Activated naive CD4-positive, alpha-beta T cell treated with anti-CD3 and anti-CD28 coated beads, Interleukin-2, amount 10 ng/mL, durations not matched to agents 7 days and 5 days (primary cell): ENCODE results near the gene PTPN9.

ENCODE experiments used
- CTCF ChIA-PET: fragments of 350-600 bp; sonication (Branson Sonifier 250); formaldehyde crosslinking; loops from one replicate; lab custom pipeline; 2021; ENCODE audit warnings: antibody characterized with exemption; lab: Charles Lee
- DNase-seq: peaks from one replicate; pipeline ENCODE4 v3.0.0-alpha.2; 2020
- H3K27ac Mint-ChIP-seq: one replicate; pipeline ENCODE4 v1.8.0; 2021; ENCODE audit warnings: mild to moderate bottlenecking, moderate library complexity, mixed read lengths
- H3K27me3 Mint-ChIP-seq: one replicate; pipeline ENCODE4 v1.8.0; 2021; ENCODE audit warnings: mild to moderate bottlenecking, mixed read lengths
- H3K36me3 Mint-ChIP-seq: one replicate; pipeline ENCODE4 v1.8.0; 2021; ENCODE audit warnings: mixed read lengths
- H3K4me1 Mint-ChIP-seq: one replicate; pipeline ENCODE4 v1.8.0; 2021; ENCODE audit warnings: mixed read lengths
- H3K4me3 Mint-ChIP-seq: one replicate; pipeline ENCODE4 v1.8.0; 2021; ENCODE audit warnings: mild to moderate bottlenecking, moderate library complexity, mixed read lengths
- H3K9me3 Mint-ChIP-seq: one replicate; pipeline ENCODE4 v1.8.0; 2021; ENCODE audit warnings: mixed read lengths

The PTPN9 gene

DNA sequence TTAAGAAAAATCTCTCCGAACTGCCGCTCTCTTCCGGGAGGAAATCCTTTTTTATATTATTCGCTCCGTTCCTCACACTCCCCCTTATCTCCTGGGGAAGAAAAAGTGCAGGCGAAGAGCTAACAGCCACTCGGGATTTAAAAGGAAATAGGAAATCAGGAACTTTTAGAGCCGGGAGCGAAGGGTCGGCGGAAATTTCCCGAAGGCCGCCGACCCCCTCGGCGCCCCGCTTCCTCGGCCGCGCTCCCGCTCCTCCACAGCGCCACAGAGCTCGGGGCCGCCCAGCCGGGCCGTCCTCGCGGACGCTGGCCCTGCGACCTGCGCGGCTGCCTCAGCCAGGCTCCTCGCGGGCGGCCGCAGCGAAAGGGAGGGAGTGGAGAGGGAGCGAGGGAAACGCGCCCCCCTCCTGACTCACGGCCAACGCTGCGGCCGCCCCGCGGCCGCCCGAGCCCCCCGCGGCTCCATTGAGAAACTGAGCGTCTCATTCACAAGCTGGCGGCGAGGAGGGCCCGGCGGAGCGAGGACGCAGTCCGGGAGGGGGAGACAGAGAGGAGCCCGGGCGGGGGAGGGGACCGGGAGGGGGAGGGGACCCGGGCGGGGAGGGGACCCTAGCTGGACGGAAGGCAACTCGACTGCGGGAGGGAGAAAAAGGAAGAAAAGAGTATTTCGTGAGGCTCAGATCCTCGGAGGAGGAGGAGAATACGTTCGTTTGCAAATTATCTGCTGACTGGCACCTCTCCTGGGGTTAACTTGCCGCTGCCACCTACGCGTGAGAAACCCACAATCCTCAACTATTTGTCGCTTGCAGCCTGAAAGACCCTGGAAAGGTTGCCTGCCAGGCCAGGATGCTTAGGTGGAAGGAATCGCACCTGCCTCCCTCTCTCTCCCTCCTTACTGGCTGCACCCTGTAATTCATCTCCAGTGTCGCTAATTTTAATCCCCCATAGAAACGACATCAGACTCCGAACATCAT is at the start of gene PTPN9:
Gene PTPN9 (minus strand): TSS at position 368 of the 973 bp plus-strand sequence. CDS start 539 bp downstream, outside the sequence.
- H3K27me3 Mint-ChIP-seq = no peaks in the 10 kb centered on the region

GRCh38 chr15:75625542-75626347 is 46.6 kb upstream of the PTPN9 start, which contains the start of gene SNUPN:
TSS of gene SNUPN (minus strand) at chr15:75625725. CDS start at chr15:75621051, 4,674 bp downstream.
- Mint-ChIP-seq H3K4me1 (peaks cover 50% of the 10 kb centered on the region), H3K27me3 (no peaks in the 10 kb centered on the region), H3K36me3 (peaks cover 11% of the 10 kb centered on the region), H3K27ac (peak within 1 kb of the TSS; percentile 97), H3K4me3 (peak within 1 kb of the TSS; percentile 87), H3K9me3 (no peaks in the 10 kb centered on the region)
- CTCF ChIA-PET = interaction anchor here (0.6 to 3.2 kb wide), 6 partner anchors 12 to 597 kb away, joined by 3 to 15 read pairs (median 4); partner anchors contain the start of genes IMP3 and PTPN9
- peak; percentile 97 for DNase-seq

More for the DNA sequence above, at the start of gene PTPN9:
- Mint-ChIP-seq H3K9me3 (no peaks in the 10 kb centered on the region), H3K4me1 (peaks cover 29% of the 10 kb centered on the region), H3K27ac (peak within 1 kb of the TSS; percentile 88), H3K4me3 (peak within 1 kb of the TSS; percentile 92), H3K36me3 (peaks cover 7% of the 10 kb centered on the region)
- CTCF ChIA-PET = interaction anchor here (0.7 to 2.6 kb wide), 9 partner anchors 13 to 126 kb away, joined by 3 to 15 read pairs (median 4); partner anchors contain the start of genes IMP3 and SNUPN
- DNase-seq = peak; percentile 84

- Mint-ChIP-seq H3K27me3 (no peaks in the 10 kb centered on the region), H3K27ac (peak overlapping the region; percentile 78), H3K36me3 (peaks cover 29% of the 10 kb centered on the region), H3K4me1 (peaks cover 55% of the 10 kb centered on the region), H3K9me3 (no peaks in the 10 kb centered on the region), H3K4me3 (no peak overlapping the region)
- no peak for DNase-seq
- CTCF ChIA-PET = no interaction called here
Measured at GRCh38 chr15:75622505-75622904, 43.4 kb upstream of the PTPN9 start.

- CTCF ChIA-PET = interaction anchor here (0.6 to 1.7 kb wide), 3 partner anchors 23 to 107 kb away, joined by 3 to 8 read pairs (median 4); partner anchors contain the start of gene PTPN9
- no peak for DNase-seq
- Mint-ChIP-seq H3K36me3 (peaks cover 39% of the 10 kb centered on the region), H3K4me3 (peak overlapping the region; percentile 8), H3K4me1 (peaks cover 42% of the 10 kb centered on the region), H3K9me3 (no peaks in the 10 kb centered on the region), H3K27ac (peak overlapping the region; percentile 49), H3K27me3 (no peaks in the 10 kb centered on the region)
Measured at GRCh38 chr15:75620841-75621391, 41.8 kb upstream of the PTPN9 start.

DNA sequence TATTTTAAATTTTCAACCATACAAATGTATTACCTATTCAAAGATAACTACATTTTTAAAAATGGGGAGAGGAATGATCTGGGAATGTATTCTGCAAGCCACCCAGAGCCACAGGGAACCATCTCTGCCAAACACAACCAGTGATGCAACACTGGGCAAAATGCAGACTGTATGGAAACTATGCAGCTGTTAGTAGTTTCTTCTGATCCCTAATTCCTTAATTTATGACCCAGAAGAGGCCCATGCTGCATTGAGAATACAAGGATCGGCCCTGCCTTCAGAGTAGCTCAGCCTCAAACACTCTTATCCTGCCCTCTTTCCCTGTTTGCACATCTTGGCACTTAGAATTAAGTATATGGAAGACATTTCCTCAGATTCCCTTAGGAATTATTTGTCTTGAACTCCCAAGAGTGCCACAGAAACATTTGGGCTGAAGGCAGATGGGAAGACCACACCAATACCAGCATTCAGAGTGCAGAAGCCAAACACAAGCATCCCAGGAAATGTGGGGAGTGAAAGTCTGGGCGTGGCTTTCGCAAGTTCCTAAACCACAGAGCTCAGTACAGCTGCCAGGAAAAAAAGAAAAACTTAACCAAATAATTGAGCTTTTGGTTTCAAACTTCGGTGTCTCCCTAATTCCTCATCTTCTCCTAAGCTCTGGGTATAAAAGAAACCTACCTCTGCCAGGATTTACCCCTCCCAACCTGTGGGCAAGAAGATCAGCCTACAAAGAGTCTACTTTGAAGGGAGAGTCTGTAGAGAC is 41.1 kb upstream of the PTPN9 start:
- Mint-ChIP-seq H3K9me3 (no peaks in the 10 kb centered on the region), H3K4me3 (no peak overlapping the region), H3K27me3 (no peaks in the 10 kb centered on the region), H3K36me3 (peaks cover 43% of the 10 kb centered on the region), H3K4me1 (peaks cover 42% of the 10 kb centered on the region), H3K27ac (peak overlapping the region; percentile 29)
- CTCF ChIA-PET = interaction anchor here (0.6 to 1.7 kb wide), 3 partner anchors 22 to 106 kb away, joined by 3 to 8 read pairs (median 4); partner anchors contain the start of gene PTPN9
- DNase-seq = no peak

DNA sequence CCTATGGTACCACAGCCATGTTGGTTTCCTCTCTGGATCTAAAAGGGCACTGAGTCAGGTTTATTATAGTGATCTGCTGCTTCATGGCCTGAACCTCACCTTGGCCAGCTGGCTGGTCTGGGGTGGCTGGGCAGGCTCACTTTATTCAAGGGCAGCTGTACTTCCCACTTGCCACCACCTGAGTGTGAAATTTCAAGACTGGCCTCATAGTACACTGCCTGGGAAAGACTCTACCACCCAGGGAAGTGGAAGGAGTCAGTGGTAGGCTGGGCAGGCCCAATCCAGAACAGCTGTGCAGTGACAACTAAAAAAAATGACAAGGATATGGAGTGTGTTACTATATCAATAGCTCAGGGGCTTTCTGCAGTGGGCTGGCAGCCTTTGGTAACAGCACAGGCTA is 37.7 kb upstream of the PTPN9 start:
- H3K27me3 Mint-ChIP-seq = no peaks in the 10 kb centered on the region
- H3K9me3 Mint-ChIP-seq = no peaks in the 10 kb centered on the region
- no peak overlapping the region for H3K27ac Mint-ChIP-seq
- DNase-seq = no peak
- H3K4me3 Mint-ChIP-seq = no peak overlapping the region
- H3K4me1 Mint-ChIP-seq = peaks cover 22% of the 10 kb centered on the region
- CTCF ChIA-PET = interaction anchor here (0.7 kb wide), 1 partner anchor 249 kb away, joined by 3 read pairs; no protein-coding TSS in a partner anchor
- peaks cover 58% of the 10 kb centered on the region for H3K36me3 Mint-ChIP-seq

DNA sequence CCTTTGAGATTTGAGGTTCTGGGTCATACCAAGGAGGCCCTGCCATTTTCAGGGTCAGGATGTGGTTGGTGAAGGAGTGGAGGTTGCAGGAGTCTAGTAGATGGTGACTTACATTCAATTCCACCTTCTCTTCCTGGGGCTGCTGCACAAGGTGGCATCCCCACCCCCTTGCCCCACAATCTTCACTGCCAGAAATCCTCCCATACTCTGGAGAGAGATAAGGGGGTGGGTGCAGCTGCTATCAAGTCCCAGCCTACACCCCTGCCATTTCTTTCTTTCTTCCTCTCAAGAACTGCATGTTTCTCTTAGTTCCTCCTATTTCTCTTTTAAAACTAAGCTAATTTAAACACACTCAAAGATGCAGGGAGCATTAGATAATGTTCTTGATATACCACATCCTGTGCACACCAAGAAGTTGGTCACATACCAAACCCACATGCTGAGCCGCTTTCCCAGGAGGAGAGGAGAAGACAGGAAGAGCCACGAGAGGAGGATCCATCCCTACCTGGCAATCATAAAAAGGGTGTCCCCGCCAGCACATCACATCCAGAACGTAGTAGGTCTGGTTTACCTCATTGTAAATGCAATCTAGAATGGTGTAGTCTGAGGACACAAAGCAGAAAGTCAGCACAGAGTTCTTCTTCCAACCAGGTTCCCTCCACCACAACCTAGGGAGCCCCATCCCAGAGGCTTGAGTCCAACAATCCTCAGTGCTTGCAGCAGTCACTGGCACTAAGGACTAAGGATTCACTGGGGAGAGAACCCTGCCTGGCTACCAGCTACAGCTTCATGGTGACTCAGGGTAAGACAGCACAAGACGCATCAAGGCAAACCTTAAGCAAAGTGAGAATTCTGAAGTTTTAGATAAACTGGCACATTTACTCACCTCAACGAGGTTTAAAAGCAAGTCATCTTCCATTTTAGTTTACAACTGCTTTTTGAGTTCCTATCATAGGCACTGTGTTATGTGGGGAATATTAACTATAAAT is 27.9 kb upstream of the PTPN9 start:
- CTCF ChIA-PET = interaction anchor here (1.3 to 2.8 kb wide), 4 partner anchors 10 to 239 kb away, joined by 4 to 22 read pairs (median 4); partner anchors contain the start of genes IMP3 and PTPN9
- Mint-ChIP-seq H3K4me1 (peaks cover 44% of the 10 kb centered on the region), H3K36me3 (peaks cover 57% of the 10 kb centered on the region), H3K4me3 (peak overlapping the region; percentile 34), H3K9me3 (no peaks in the 10 kb centered on the region), H3K27me3 (no peaks in the 10 kb centered on the region), H3K27ac (peak overlapping the region; percentile 99)
- DNase-seq = peak; percentile 66

DNA sequence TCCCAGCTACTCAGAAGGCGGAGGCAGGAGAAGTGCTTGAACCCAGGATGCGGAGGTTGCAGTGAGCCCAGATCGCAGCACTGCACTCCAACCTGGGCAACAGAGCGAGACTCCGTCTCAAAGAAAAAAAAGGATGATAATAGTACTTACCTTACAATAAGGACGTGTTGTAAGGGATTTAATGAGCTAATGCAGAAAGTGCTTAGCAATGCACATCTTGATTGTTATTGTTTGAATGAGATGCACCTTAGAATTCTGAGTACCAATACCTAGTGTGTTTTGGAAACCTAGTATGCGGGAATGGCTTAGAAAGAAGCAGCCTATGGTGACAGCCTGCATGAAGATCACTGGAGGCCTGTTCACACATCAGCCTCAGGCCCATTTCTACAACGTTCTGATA is 26.9 kb upstream of the PTPN9 start:
- Mint-ChIP-seq H3K27ac (peak overlapping the region; percentile 99), H3K4me3 (peak overlapping the region; percentile 34), H3K9me3 (no peaks in the 10 kb centered on the region)

GRCh38 chr15:75599401-75599800 is 20.3 kb upstream of the PTPN9 start:
- DNase-seq = no peak

More for the DNA sequence above, 26.9 kb upstream of the PTPN9 start:
- CTCF ChIA-PET = interaction anchor here (1.6 to 2.8 kb wide), 3 partner anchors 9 to 238 kb away, joined by 4 to 22 read pairs (median 5); partner anchors contain the start of gene IMP3
- Mint-ChIP-seq H3K27me3 (no peaks in the 10 kb centered on the region), H3K36me3 (peaks cover 59% of the 10 kb centered on the region), H3K4me1 (peaks cover 47% of the 10 kb centered on the region)
- DNase-seq = no peak

DNA sequence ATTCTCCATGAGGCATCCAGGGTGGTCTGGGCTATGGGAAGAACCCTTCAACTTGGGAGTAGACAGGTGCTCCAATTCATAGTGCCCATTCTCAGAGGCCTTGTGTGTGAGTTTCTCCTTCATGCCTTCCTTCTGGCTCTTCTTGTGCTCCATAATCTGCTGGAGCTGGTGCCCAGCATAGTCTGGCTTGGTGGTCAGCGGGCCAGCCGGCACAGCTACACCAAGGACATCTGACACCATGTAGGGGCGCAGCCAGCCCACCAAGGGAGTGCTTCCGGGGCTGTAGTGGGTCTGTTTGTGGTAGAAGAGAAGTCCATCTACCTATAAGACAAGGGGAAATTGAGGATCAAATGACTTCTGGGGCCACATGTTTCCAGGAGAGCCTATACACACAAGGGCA is 19.2 kb upstream of the PTPN9 start:
- DNase-seq = no peak
- Mint-ChIP-seq H3K9me3 (no peaks in the 10 kb centered on the region), H3K27me3 (no peaks in the 10 kb centered on the region), H3K36me3 (peaks cover 60% of the 10 kb centered on the region), H3K4me1 (peaks cover 42% of the 10 kb centered on the region), H3K27ac (peak overlapping the region; percentile 90), H3K4me3 (no peak overlapping the region)
- CTCF ChIA-PET = interaction anchor here (1.0 to 4.5 kb wide), 15 partner anchors 9 to 555 kb away, joined by 3 to 61 read pairs (median 6); partner anchors contain the start of genes IMP3, MAN2C1 and SNX33

More at GRCh38 chr15:75599401-75599800, 20.3 kb upstream of the PTPN9 start:
- peaks cover 62% of the 10 kb centered on the region for H3K36me3 Mint-ChIP-seq
- peak overlapping the region; percentile 90 for H3K27ac Mint-ChIP-seq
- no peak overlapping the region for H3K4me3 Mint-ChIP-seq
- H3K27me3 Mint-ChIP-seq = no peaks in the 10 kb centered on the region
- H3K9me3 Mint-ChIP-seq = no peaks in the 10 kb centered on the region
- CTCF ChIA-PET = interaction anchor here (0.6 to 4.5 kb wide), 4 partner anchors 35 to 231 kb away, joined by 3 to 61 read pairs (median 16); partner anchors contain the start of genes IMP3, MAN2C1 and SNX33
- peaks cover 42% of the 10 kb centered on the region for H3K4me1 Mint-ChIP-seq

- Mint-ChIP-seq H3K27me3 (no peaks in the 10 kb centered on the region), H3K27ac (peak overlapping the region; percentile 90), H3K9me3 (no peaks in the 10 kb centered on the region), H3K4me1 (peaks cover 42% of the 10 kb centered on the region), H3K4me3 (peak overlapping the region; percentile 56), H3K36me3 (peaks cover 60% of the 10 kb centered on the region)
- CTCF ChIA-PET = interaction anchor here (0.6 to 4.5 kb wide), 25 partner anchors 9 to 752 kb away, joined by 3 to 61 read pairs (median 4); partner anchors contain the start of genes IMP3, MAN2C1, PTPN9 and SIN3A
- peak; percentile 77 for DNase-seq
Measured at GRCh38 chr15:75597667-75598341, 18.7 kb upstream of the PTPN9 start.
